ENCODE data around the gene HMG20A.

Gene HMG20A

GRCh38 chr15:77529394-77530159 is 108.9 kb downstream of the HMG20A start:
- in situ Hi-C loops (cut with MboI; ENCODE audit: low sequenced_read_pairs) = no loop called here

DNA sequence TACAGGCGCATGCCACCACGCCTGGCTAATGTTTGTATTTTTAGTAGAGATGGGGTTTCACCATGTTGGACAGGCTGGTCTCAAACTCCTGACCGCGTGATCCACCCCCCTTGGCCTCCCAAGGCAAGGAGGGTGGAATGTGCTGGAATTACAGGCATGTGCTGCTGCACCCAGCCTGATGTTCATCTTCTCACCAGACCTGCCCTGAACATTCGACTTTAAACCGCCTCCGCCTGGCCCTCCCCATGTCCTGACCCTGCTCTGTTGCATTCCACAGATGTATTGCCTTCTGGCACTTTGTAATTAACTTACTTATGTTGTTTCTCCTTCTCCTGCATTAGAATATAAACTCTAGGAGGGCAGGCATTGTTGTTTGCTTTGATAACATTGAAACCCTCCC is 109.9 kb downstream of the HMG20A start:
- in situ Hi-C loops (cut with MboI; ENCODE audit: low sequenced_read_pairs) = no loop called here

DNA sequence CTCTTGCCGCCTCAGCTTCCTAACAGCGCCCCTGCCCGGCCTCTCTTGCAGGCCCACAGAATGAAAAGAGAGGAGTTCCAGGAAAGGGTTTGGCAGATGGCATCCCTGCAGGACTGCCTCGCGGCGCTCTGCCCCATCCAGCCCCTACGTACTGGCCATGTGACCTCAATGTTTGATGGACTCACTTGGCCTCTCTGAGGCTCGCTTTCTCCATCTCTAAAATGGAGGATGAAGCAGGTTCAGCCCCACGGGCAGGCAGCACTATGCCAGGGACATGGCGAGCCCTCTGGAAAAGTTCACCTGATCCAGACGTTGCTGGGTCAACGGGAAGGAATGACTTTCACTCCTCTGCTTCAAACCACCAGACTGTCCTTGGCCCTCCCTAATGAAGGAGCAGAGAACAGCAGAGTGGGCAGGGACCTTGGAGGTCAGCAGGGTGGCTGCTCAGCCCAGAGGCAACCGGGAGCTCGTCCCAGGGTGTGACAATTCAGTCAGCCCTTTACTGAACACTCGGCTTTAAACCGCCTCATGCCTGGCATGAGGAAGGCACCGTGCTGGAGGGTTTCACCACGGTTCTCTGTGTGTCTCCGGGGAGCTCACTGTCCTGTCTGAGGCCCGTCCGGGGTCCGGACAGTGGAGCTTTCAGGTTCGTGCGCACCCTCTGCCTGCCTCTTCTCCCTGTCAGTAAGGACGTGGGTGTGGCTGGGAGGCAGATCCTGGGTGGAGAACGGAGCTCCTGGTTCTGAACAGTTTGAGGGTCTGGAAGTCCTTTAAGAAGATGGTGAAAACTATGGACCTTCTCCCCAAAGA is 110.7 kb downstream of the HMG20A start:
- in situ Hi-C loops (cut with MboI; ENCODE audit: low sequenced_read_pairs) = no loop called here

DNA sequence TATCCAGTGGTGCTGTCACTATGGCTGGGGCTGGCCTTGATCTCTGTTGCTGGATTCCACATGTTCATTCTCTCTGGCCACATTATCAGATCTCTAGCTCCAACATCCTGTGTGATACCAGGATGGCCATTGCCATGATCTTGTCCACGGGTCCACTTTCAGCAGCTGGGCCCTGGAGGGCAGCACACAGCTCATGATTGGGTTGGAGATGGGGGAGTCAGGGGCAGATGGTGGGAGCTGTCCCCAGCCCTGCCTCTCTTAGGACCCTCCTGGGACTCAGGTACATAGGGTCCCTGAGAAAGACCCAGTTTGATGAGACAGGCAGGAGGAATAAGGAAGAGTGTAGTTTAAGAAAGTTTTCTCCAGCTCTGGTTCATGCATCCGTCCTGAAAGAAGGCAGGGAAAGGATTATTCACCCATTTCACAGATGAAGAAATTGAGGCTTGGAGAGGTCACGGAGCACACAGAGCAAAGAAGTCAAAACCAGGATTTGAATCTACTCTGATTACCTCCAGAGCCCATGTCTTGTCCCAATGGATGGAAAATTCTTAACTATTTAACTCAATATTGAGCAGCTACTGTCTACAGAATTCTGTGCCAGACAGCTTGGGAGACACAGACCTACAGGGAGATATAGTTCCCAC is 111.5 kb downstream of the HMG20A start:
- in situ Hi-C loops (cut with MboI; ENCODE audit: low sequenced_read_pairs) = no loop called here

DNA sequence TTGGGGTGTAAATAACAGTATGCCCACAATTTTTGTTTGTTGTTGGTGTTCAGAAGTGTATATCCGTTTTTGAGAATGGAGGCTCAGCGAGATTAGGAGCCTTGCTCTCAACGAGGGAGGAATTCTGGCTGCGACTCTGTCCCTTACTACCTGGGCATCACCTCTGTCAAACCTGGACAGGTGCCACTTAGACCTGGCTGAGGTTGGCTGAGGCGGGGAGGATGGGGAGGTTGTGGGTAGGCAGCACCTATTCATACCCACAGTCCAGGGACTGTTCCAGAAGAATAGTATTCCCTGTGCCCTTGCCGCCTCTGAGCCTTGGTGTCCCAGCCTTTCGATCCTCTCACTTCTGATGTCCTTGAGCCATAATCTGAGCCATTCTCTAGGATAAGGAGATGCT is 112.2 kb downstream of the HMG20A start:
- in situ Hi-C loops (cut with MboI; ENCODE audit: low sequenced_read_pairs) = no loop called here

DNA sequence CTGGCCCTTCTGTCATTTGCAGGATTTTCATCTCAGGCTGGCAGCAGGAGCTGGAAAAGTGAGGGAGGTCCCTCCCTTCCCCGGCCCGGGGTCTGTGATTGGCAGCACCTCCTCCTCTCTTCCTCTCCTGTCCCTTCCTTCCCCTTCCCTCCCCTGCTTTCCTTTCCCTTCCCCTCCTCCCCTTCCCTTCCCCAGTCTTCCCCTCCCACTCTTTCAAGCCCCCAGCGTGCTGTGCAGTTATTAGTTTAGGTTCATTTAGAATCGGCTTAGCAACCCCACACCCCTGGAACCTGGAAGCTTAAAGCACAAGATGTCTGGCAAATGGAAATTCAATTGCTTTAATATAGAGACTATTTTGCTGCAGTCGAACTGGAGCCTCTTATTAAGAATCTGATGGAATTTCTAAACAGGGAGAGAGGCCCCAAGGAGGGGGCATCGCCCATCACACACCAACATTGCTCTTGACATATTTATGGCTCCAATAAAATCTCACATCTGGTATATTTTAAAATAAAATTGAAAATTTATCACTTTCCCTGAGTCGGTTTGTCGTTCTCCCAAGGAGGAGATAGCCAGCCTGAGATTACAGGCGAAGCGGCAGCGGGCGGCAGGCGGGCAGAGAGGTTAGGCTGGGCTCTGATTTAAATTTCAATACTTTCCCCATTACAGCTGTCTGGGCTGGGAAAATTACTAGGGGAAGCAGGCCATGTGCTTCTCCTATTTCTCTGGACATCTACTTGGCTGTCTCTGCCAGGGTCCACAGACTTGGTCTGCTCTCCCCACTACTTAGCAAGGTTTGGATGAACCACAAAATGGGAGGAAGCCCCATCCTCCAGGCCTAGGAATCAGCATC is 113.1 kb downstream of the HMG20A start:
- in situ Hi-C loops (cut with MboI; ENCODE audit: low sequenced_read_pairs) = no loop called here
